GM12872 (cell line): ENCODE data around the gene TLE2.

Experiments used
- CTCF ChIP-seq: IDR thresholded peaks from 3 replicates; pipeline ENCODE4 v1.5.1; 2011; ENCODE audit warnings: low read depth, mild to moderate bottlenecking, low read length, moderate library complexity; ENCODE audit not compliant: insufficient read depth

TLE2 gene

GRCh38 chr19:3054972-3055740 is 26.1 kb upstream of the TLE2 start:
- TF ChIP-seq CTCF: no peak

GRCh38 chr19:3054265-3054971 is 25.3 kb upstream of the TLE2 start:
- TF ChIP-seq CTCF: no peak

GRCh38 chr19:3053780-3054179 is 24.7 kb upstream of the TLE2 start:
- TF ChIP-seq CTCF: no peak

GRCh38 chr19:3053218-3053621 is 24.1 kb upstream of the TLE2 start:
- no peak for TF ChIP-seq CTCF

GRCh38 chr19:3049089-3049488 is 20.0 kb upstream of the TLE2 start:
- TF ChIP-seq CTCF: no peak

GRCh38 chr19:3048190-3048533 is 19.1 kb upstream of the TLE2 start:
- TF ChIP-seq CTCF: no peak

- no peak for TF ChIP-seq CTCF
These were observed 18.6 kb upstream of the TLE2 start for GRCh38 chr19:3047496-3048189.
